ENCODE data around the gene AQP12B.

DNA sequence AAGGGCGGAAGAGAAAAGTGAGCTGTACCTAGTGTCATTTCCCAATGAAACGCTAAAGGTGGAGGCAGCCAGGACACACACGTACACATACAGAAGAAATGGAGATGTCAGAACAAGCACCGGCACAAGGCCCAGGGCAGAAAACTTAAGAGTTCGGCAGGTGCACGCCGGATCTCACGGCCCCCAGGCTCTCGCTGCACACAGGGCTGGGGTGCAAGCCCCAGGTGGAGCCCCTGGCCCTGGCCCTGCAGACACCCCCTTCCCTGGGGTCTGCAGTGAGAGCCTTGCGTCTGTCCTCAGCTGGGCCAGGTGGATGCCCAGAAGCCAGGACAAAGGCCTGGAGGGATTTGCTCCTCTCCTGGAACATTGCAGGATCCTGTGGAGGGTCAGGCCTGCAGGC, 45.7 kb upstream of the AQP12B start:
- TF ChIP-seq, protein P1, sequence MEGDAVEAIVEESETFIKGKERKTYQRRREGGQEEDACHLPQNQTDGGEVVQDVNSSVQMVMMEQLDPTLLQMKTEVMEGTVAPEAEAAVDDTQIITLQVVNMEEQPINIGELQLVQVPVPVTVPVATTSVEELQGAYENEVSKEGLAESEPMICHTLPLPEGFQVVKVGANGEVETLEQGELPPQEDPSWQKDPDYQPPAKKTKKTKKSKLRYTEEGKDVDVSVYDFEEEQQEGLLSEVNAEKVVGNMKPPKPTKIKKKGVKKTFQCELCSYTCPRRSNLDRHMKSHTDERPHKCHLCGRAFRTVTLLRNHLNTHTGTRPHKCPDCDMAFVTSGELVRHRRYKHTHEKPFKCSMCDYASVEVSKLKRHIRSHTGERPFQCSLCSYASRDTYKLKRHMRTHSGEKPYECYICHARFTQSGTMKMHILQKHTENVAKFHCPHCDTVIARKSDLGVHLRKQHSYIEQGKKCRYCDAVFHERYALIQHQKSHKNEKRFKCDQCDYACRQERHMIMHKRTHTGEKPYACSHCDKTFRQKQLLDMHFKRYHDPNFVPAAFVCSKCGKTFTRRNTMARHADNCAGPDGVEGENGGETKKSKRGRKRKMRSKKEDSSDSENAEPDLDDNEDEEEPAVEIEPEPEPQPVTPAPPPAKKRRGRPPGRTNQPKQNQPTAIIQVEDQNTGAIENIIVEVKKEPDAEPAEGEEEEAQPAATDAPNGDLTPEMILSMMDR (IDR thresholded peaks at IDR 0.05) = no peak
- TF ChIP-seq NRF1 (IDR thresholded peaks at IDR 0.05; ENCODE audit: low read depth, low read length) (no peak), EZH2phosphoT487 (IDR thresholded peaks at IDR 0.05; ENCODE audit: borderline replicate concordance, low read depth) (no peak), RFX5 (IDR thresholded peaks at IDR 0.05; ENCODE audit: low read length) (no peak)
- TF ChIP-seq, protein P2, sequence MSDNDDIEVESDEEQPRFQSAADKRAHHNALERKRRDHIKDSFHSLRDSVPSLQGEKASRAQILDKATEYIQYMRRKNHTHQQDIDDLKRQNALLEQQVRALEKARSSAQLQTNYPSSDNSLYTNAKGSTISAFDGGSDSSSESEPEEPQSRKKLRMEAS (IDR thresholded peaks at IDR 0.05; ENCODE audit: low read depth) = no peak
- TF ChIP-seq, protein P3, sequence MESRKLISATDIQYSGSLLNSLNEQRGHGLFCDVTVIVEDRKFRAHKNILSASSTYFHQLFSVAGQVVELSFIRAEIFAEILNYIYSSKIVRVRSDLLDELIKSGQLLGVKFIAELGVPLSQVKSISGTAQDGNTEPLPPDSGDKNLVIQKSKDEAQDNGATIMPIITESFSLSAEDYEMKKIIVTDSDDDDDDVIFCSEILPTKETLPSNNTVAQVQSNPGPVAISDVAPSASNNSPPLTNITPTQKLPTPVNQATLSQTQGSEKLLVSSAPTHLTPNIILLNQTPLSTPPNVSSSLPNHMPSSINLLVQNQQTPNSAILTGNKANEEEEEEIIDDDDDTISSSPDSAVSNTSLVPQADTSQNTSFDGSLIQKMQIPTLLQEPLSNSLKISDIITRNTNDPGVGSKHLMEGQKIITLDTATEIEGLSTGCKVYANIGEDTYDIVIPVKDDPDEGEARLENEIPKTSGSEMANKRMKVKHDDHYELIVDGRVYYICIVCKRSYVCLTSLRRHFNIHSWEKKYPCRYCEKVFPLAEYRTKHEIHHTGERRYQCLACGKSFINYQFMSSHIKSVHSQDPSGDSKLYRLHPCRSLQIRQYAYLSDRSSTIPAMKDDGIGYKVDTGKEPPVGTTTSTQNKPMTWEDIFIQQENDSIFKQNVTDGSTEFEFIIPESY (IDR thresholded peaks at IDR 0.05; ENCODE audit: borderline replicate concordance, low read depth) = no peak

Measured in SK-N-SH (cell line).